ENCODE data around the gene ZNF587B. TPM values are rescaled to one million over a fixed set of nuclear protein-coding genes. Genes with fewer than 3 reads are reported as not detected.
"Not testable (repeated sequence)": the region's sequence is repeated elsewhere in the genome, so short reads cannot be mapped to it uniquely, and the experiment has no call there.

ZNF587B gene
- total RNA-seq, 4 donors from 2014 or later = 5.3 to 25.0 (median 13.3) TPM

DNA sequence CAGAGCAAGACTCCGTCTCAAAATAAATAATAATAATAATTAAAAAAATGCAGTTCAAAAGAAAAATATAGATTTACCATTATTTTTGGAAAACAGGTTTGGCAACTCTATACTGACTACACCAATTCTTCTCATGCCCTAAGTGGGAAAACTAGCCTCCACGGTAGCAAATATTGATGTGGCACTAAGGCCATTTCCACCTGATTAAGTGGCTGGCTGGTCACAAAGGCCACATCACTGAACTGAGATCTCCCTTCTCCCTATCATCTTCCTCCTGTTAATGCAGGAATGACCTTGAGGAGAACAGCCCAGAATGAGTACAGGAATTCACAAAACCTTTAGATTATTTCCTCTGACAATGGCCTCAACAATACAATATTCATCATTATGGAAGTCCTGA is 40.1 kb downstream of the ZNF587B start:
- H3K27ac ChIP-seq = no peak overlapping the region
- DNase-seq = no peak
- TF ChIP-seq CTCF (IDR thresholded peaks at IDR 0.05) (no peak), POLR2A (IDR thresholded peaks at IDR 0.05) (no peak)
- H3K27me3 ChIP-seq = no peaks in the 10 kb centered on the region
- WGBS, 2 donors = 82 to 88% methylated on average over 2 of the region's 2 CpGs
- peaks cover 0 to 98% (median 86%) of the 10 kb centered on the region in 3 donors for H3K9me3 ChIP-seq
- H3K4me1 ChIP-seq = no peaks in the 10 kb centered on the region
- no peak overlapping the region for H3K4me3 ChIP-seq
- intact Hi-C loops (cut with DNase I) = no loop called here
- peaks cover 14 to 54% (median 18%) of the 10 kb centered on the region in 3 donors for H3K36me3 ChIP-seq

- Histone ChIP-seq H3K4me3 (no peak overlapping the region), H3K27ac (no peak overlapping the region), H3K27me3 (no peaks in the 10 kb centered on the region), H3K36me3 (peaks cover 6 to 54% (median 7%) of the 10 kb centered on the region in 3 donors), H3K4me1 (no peaks in the 10 kb centered on the region), H3K9me3 (peaks cover 0 to 98% (median 76%) of the 10 kb centered on the region in 3 donors)
- no peak for DNase-seq
- TF ChIP-seq POLR2A (IDR thresholded peaks at IDR 0.05) = no peak
- TF ChIP-seq CTCF (IDR thresholded peaks at IDR 0.05) = no peak
- intact Hi-C loops (cut with DNase I) = no loop called here
These were observed 42.4 kb downstream of the ZNF587B start for GRCh38 chr19:57872450-57872849.

GRCh38 chr19:57873883-57874799 is 44.0 kb downstream of the ZNF587B start:
- H3K27me3 ChIP-seq; H3K4me3 ChIP-seq; DNase-seq; H3K27ac ChIP-seq; intact Hi-C loops (cut with DNase I); H3K4me1 ChIP-seq: not testable (repeated sequence)
- peaks cover 0 to 54% (median 0%) of the 10 kb centered on the region in 3 donors for H3K36me3 ChIP-seq
- peaks cover 0 to 95% (median 64%) of the 10 kb centered on the region in 3 donors for H3K9me3 ChIP-seq
- WGBS, 2 donors = 93% methylated on average over 8 of the region's 8 CpGs

DNA sequence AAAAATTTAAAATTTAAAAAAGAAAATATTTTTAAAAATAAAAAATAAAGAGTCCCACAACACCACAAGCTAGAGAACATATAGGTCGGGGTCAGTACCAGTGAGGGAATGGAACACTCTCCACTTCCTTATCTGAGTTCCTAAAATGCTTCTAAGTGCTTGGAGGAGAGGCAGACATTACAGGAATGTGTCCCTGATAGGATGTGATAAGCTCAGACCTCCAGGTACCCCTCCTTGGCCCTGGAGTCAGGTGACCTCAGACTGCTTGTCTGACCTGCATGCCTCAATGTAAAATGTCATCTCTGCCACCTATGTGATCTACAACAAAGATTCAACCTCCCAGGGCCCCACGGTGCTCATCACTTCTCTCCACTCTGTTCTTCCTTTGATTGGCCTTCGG is 55.9 kb downstream of the ZNF587B start:
- Histone ChIP-seq H3K36me3 (peaks cover 0 to 31% (median 0%) of the 10 kb centered on the region in 3 donors), H3K4me3 (no peak overlapping the region), H3K4me1 (peaks cover 0 to 33% (median 6%) of the 10 kb centered on the region in 3 donors), H3K9me3 (peaks cover 0 to 55% (median 9%) of the 10 kb centered on the region in 3 donors), H3K27me3 (no peaks in the 10 kb centered on the region), H3K27ac (no peak overlapping the region)
- DNase-seq = no peak
- no peak for TF ChIP-seq CTCF (IDR thresholded peaks at IDR 0.05)
- no peak for TF ChIP-seq POLR2A (IDR thresholded peaks at IDR 0.05)
- 77 to 90% methylated on average over 3 of the region's 3 CpGs for WGBS, 2 donors
- intact Hi-C loops (cut with DNase I) = no loop called here

DNA sequence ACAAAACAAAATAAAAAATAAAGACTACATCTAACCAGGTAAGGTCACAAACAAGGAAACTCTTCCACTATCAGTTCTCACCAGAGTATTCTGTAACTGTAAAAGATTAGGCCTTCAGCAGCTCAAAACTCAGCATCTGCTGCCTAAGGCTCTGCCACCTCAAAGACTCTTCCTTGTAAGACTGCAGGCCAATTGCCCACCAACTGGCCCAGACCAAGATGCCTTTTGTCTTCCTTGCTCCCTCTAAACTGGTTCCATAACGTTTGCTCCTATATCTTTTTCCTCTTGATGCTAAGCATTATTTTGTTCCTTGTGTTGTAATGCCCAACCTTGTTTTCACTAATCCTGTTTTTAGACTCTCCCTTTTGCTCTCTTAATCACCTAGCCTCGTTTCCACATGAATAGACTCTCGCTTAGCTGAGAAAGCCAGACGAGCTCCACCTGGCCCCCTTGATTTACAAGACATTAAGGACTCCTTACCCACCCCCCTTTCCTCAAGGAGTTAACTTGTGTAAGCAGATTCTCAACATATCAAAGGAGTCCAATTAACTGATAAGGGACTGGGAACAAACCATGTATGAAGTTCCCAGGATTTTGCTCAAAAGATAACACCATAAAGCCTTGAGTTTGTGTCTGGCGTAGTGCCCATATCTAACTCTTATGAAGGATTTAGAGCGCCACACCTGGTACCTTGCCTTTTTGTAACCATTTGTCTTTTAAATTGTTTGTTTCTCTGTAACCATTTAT is 57.3 kb downstream of the ZNF587B start:
- peaks cover 0 to 33% (median 6%) of the 10 kb centered on the region in 3 donors for H3K4me1 ChIP-seq
- peak overlapping the region in 1 of 4 donors; percentile 33 for H3K27ac ChIP-seq
- intact Hi-C loops (cut with DNase I) = no loop called here
- peaks cover 0 to 55% (median 13%) of the 10 kb centered on the region in 3 donors for H3K9me3 ChIP-seq
- H3K4me3 ChIP-seq = peak overlapping the region in 3 of 4 donors; percentile 42 to 67 (median 64)
- 22 to 28% methylated on average over 6 of the region's 6 CpGs for WGBS, 2 donors
- H3K36me3 ChIP-seq = peaks cover 0 to 31% (median 0%) of the 10 kb centered on the region in 3 donors
- TF ChIP-seq POLR2A (IDR thresholded peaks at IDR 0.05) = no peak
- TF ChIP-seq CTCF (IDR thresholded peaks at IDR 0.05) = no peak
- H3K27me3 ChIP-seq = no peaks in the 10 kb centered on the region
- no peak for DNase-seq
